ENCODE results near the gene TAS2R3.

Gene TAS2R3

DNA sequence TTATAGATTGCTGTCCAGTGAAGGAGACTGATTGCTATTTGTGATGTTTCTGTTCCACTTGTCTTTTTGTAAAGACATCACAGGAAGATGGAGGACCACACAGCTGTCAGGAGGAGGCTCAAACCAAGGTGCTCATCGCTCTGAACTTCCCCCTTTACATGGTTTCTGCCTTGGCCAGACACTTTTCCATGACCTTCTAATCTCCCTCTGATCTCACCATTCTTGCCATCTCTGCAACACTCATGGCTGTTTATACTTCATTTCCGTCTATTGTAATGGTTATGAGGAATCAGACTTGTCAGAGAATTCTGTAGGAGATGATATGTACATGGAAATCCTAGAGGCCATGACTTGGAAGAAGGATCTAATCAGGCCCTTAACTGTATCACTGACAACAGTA is 24.4 kb downstream of the TAS2R3 start:
- DNase-seq: no peak

DNA sequence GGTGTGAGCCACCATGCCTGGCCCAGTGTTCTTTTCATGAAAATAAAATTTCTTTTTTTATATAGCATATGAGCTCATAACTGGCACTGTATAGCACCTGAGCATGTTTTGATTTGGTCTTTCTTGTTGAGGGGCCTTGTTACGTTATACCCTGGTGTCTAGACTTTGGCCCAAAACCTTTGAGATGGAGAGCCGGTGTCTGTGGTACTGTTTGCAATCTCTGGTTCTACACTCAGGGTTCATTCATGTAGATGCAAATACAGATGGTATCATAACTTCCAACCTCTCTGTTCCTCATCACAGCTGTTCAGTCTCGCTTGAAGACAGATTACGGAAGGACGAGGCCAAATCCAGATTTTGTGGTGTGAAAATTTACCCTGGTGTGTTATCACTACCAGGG is 26.0 kb downstream of the TAS2R3 start, which contains the start of gene TAS2R5:
TAS2R5 (plus strand) TSS at position 301 of the 400 bp plus-strand sequence. CDS start 145 bp downstream, outside the sequence.
- no peak for DNase-seq

DNA sequence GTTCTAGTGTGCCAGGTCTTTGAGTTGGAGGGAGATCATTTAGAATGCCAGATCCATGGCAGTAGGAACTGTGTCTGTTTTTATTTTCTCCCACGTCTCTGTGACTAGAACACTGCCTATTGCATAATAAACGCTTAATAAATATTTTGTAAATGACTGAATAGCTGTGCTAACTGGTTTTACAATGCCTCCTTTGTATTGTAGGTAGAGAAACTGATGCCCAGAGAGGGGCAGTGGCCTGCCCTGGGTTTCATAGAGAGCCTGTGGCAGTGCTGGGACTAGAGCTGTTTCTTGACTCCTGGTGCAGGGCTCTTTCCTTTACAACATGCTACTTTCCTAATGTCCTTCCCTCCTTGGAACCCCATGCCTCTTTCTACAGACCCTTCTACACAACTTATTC is 28.6 kb downstream of the TAS2R3 start:
- no peak for DNase-seq

Data from activated T-cell treated with anti-CD3 and anti-CD28 coated beads, Interleukin-2, amount 50 U/mL, for 1 hour (primary cell).